ENCODE data around the gene IGF1R.

Gene IGF1R

GRCh38 chr15:98927022-98927421 is 278.7 kb downstream of the IGF1R start:
- DNase-seq: no peak

DNA sequence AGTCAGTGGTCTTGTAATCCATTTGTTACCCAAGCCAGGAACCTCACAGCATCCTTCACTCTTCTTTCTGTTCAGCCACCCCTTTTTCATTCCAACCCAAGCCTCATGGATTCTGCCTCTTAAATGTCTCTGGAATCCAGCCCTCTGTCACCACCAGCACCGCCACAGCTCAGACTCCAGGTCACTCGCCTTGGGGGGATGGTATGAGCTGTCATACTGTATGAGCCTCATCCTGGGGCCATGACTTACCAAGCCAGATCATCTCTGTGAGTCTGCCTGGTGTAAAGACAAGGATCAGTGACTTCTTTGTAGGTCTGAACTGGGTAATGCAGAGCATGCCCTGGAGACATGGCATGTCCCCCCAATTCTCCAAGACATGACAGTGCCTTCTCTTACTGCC is 279.7 kb downstream of the IGF1R start:
- intact Hi-C loops (cut with DNase I): no loop called here
- DNase-seq: no peak

More at GRCh38 chr15:98927022-98927421, 278.7 kb downstream of the IGF1R start:
- intact Hi-C loops (cut with DNase I): no loop called here

GRCh38 chr15:98930576-98930975 is 282.2 kb downstream of the IGF1R start:
- no peak for DNase-seq
- intact Hi-C loops (cut with DNase I): no loop called here

GRCh38 chr15:98931004-98931403 is 282.7 kb downstream of the IGF1R start:
- DNase-seq: no peak
- intact Hi-C loops (cut with DNase I): no loop called here

DNA sequence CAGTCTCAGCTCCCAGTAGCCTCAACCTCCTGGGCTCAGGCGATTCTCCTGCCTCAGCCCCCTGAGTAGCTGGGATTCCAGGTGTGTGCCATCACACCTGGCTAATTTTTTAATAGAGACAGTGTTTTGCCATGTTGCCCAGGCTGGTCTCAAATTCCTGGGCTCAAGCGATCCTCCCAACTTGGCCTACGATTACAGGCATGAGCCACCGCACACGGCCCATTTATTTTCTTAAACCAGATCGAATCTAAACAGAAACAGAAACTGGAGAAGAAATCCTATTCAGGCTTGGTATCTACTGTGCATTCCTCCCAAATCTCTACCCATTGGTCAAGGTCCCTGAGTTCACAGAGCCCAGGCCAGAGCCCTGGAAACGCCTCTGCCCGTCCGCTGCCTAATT is 285.1 kb downstream of the IGF1R start:
- no peak for DNase-seq
- intact Hi-C loops (cut with DNase I): no loop called here

DNA sequence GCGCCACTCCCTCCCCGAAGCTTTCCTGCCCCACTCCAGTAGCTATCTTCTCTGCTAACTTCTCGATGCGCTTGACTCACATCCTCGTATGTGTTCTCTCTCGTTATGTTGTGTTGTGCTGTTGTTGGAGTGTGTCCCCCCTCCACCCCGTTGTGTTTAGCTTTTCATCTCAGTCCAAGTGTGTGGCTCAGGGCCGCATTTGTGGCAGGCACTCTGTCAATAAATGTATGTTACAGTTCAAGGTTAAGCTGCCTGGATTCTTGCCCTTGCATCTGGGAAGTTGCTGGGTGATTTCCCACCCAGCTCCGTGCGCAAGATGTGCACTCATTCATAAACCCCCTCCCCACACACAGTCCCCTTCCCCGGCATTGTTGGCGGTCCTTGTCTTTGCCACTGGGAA is 287.4 kb downstream of the IGF1R start:
- DNase-seq: no peak

GRCh38 chr15:98937413-98938104 is 289.2 kb downstream of the IGF1R start:
- DNase-seq: no peak
- intact Hi-C loops (cut with DNase I): no loop called here

More for the DNA sequence above, 287.4 kb downstream of the IGF1R start:
- intact Hi-C loops (cut with DNase I): no loop called here

- no peak for DNase-seq
- intact Hi-C loops (cut with DNase I): no loop called here
Measured at GRCh38 chr15:98938105-98938417, 289.7 kb downstream of the IGF1R start.

- no peak for DNase-seq
- intact Hi-C loops (cut with DNase I): no loop called here
Measured at GRCh38 chr15:98938799-98939198, 290.5 kb downstream of the IGF1R start.

DNA sequence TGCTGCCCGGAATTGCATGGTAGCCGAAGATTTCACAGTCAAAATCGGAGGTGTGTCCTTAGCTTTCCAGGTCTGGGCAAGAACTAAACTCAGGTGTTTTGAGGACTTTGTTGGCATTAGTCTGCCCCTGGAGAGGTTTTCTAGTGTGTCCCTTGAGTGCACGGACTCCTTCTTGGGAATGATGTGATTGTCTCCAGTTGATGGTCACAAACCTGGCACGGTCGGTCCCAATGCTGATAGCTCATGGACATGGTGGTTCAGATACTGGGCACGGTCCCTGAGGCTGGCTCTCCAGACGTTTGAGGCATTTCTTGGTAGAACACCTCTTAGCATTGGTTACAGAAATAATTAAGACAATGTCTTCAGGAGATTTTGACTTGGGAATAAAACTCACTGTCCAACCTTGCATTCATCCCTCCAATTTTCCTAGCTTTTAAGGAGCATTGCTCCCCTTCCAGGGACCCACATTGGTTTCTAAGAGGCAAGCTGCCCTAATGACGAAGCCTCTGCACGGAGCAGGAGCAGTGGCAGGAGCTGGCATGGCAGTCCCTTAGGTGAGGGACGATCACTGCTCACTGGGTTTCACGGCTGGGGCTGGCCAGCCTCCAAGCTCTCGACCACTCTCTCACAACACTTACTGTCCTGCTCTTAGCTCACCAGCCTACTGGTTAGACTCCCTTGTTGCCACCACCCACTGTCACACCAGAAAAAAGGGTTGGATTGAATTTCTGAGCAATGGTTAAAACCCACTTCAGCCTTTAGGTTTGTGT is 291.2 kb downstream of the IGF1R start:
- no peak for DNase-seq
- intact Hi-C loops (cut with DNase I): no loop called here

DNA sequence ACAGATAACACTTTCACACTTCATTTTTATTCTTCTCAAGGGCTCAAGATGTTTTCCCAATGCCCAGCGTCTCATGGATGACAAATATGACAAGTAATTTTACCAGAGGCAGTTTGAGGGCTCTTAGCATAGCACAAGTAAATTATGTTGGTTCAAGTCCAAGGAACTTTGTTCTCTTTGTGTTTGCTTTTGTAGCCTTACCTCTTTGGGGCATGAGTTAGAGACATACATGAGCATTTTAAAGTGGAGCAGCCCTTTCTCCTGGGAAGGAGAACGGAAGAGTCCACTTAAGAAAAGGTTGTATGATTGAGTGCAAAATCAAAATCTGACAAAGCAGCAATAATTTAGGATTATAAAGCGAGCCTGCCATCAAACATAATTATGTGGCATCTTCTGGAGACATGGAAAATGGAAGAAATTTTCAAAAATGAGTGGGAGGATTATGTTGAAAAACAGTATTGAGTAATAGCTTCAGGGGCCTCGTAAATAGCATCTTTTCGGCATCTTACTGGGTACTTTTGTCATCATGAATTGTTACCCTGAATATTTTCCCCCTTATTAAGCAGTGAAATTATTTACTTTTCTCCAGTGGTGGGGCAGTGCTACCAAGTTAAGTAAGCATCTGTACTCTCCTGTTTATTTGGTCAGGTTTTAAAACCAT is 293.4 kb downstream of the IGF1R start:
- intact Hi-C loops (cut with DNase I): no loop called here
- no peak for DNase-seq

DNA sequence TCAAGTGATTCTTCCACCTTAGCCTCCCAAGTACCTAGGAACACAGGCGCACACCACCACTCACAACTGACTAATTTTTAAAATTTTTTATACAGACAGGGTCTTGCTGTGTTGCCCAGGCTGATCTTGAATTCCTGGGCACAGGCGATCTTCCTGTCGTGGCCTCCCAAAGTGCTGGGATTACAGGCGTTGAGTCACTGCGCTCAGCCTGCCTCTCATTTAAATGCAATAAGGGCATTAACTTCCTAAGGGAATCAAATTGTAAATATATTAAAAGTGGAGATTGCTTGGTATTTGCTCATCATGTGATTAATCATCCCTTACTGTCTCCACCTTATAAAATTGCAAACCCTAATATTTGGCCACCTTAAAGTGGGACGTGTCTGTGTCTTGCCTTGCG is 294.1 kb downstream of the IGF1R start:
- intact Hi-C loops (cut with DNase I): no loop called here
- DNase-seq: no peak

DNA sequence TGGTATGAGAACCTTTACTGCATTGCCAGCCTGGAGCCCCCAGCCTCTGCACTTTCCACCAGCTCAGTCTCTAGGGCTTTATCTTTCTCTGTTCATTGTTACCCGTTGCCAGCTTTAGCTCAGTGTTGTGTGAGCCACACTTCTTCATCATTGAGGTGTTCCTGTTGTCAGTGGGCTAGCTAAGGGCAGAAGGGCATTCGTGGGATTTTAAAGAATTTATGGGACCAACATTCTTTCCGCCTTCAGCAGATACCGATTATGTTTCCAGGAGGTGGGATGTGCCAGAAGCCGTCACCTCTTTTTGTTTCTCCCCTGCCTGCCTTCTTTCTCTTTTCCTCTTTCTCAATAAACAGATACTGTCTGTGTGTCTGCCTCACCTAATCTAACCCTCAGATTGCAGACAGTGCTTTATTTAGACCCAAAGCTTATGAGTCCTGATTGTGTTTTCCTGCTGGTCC is 294.7 kb downstream of the IGF1R start:
- DNase-seq: no peak
- intact Hi-C loops (cut with DNase I): no loop called here

DNA sequence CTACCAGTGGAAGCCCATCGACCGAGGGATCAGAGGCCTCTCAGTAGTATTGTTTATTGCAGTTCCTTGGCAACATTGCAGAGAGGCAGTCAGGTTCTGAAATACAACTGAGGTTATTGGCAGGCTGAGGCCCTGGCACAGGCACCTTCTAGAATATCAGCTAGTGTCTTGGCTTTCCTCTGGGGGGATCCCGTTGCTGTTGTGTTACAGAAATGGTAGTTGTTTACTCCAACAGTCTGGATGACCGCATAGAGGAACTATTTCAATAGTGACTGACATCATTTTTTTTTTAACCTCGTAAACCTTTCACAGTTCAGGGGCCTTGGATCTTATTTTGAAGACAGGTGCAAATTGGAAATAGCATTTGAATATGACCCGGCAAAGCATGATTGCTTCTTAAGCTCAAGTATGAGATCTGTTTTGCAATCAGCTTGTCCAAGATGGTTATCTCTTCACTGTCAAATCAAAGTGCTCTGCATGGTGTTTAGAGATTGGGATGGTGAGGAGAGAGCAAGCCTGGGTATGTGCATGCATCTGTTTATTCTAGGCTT is 295.3 kb downstream of the IGF1R start:
- DNase-seq: peak in 12 of 42 donors; percentile 14 to 63 (median 31)
- intact Hi-C loops (cut with DNase I): no loop called here

GRCh38 chr15:98946301-98947255 is 298.2 kb downstream of the IGF1R start:
- intact Hi-C loops (cut with DNase I): no loop called here
- DNase-seq: peak in 35 of 42 donors; percentile 19 to 81 (median 55)

DNA sequence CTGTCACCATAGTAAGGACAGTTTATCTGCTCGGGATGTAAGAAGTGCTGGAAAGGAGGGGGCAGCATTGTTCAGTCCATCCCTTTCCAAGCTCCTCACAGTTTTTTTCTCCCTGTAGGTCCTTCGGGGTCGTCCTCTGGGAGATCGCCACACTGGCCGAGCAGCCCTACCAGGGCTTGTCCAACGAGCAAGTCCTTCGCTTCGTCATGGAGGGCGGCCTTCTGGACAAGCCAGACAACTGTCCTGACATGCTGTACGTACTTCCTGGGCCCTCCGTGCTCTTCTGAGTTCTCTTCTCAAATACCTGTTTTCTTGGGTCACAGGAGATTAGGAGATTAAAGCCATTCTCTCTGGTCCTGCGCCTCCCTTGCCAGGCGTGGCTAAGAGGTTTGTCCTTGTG is 300.1 kb downstream of the IGF1R start:
- intact Hi-C loops (cut with DNase I): no loop called here
- DNase-seq: no peak

- intact Hi-C loops (cut with DNase I): no loop called here
- no peak for DNase-seq
Measured at GRCh38 chr15:98948941-98949340, 300.6 kb downstream of the IGF1R start.

DNA sequence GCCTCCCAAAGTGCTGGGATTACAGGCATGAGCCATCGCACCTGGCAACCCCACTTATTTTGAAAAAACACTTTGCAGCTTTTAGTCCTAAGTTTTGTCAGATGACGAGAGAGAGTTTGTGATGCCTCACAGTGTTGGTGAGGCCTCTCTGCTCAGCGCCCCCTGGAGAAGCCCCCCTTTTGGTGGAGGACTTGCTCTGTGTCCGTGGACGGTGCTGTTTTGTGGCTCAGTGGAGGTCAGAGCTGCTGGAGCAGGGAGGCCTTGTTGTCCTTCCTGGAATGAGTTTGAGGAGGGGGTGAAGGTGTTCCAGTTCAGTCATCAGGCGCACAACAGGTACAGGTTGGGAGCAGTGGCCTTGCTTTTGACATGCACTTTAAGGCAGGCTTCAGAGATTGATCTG is 301.3 kb downstream of the IGF1R start:
- intact Hi-C loops (cut with DNase I): no loop called here
- no peak for DNase-seq

DNA sequence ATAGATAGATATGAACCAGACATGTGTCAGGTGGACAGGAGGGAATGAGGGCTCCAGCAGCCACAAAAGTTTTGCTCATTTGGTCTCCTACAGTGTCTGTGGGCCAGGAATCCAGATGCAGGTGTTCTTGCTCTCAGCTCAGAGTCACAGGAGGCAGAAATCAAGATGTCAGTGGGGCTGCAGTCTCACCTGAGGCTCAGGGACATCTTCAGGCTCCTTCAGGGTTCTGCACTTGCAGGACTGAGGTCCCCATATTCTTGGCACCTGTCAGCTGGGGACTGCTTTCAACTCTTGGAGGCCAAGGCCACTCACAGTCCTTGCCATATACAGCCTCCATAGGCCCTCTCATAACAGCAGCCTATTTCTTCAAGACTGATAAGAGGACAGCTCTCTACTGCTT is 301.9 kb downstream of the IGF1R start:
- intact Hi-C loops (cut with DNase I): no loop called here
- no peak for DNase-seq
